HL-60 (cell line): ENCODE measurements around the gene FKTN.
A peak's percentile ranks its signal among the peaks of the same experiment; 100 is the strongest.

Experiments used
- DNase-seq, 2 experiments: peaks; one replicate each; pipeline ENCODE4 v3.0.0-alpha.2; 2010 to 2020; ENCODE audit warnings: low read depth in 1 of 2, low spot score in 1 of 2
- H3K27ac ChIP-seq: fragments of 250-450 bp; sonication (Bioruptor Pico); replicated peaks from 2 replicates; pipeline ENCODE4 v1.5.1; 2020; ENCODE audit warnings: mild to moderate bottlenecking, moderate library complexity
- H3K27me3 ChIP-seq: fragments of 250-450 bp; sonication (Bioruptor Pico); 2 replicates; pipeline ENCODE4 v1.5.1; 2021; ENCODE audit warnings: mild to moderate bottlenecking, moderate library complexity; ENCODE audit not compliant: insufficient read depth, poor library complexity, severe bottlenecking
- H3K4me3 ChIP-seq: replicated peaks from 2 replicates; pipeline ENCODE4 v1.5.1; 2011; ENCODE audit warnings: mild to moderate bottlenecking, control low read depth, low read length; ENCODE audit not compliant: insufficient read depth
- GABPA ChIP-seq: IDR thresholded peaks from 2 replicates; pipeline ENCODE4 v1.6.1; 2012; ENCODE audit warnings: low read depth
- POLR2AphosphoS5 ChIP-seq: IDR thresholded peaks from 2 replicates; pipeline ENCODE4 v1.6.1; 2012; ENCODE audit warnings: low read depth
- SPI1 ChIP-seq: IDR thresholded peaks from 2 replicates; pipeline ENCODE4 v1.6.1; 2012; ENCODE audit warnings: low read depth, mild to moderate bottlenecking, borderline replicate concordance
- TF ChIP-seq, protein P1 (sequence below): IDR thresholded peaks from 2 replicates; pipeline ENCODE4 v1.6.1; 2012; ENCODE audit warnings: low read depth; ENCODE audit not compliant: insufficient replicate concordance
- TF ChIP-seq, protein P2 (sequence below): IDR thresholded peaks from one replicate; pipeline ENCODE4 v1.5.1; 2011; ENCODE audit warnings: low read length, control low read depth, inconsistent platforms; ENCODE audit not compliant: insufficient read depth

Gene FKTN

DNA sequence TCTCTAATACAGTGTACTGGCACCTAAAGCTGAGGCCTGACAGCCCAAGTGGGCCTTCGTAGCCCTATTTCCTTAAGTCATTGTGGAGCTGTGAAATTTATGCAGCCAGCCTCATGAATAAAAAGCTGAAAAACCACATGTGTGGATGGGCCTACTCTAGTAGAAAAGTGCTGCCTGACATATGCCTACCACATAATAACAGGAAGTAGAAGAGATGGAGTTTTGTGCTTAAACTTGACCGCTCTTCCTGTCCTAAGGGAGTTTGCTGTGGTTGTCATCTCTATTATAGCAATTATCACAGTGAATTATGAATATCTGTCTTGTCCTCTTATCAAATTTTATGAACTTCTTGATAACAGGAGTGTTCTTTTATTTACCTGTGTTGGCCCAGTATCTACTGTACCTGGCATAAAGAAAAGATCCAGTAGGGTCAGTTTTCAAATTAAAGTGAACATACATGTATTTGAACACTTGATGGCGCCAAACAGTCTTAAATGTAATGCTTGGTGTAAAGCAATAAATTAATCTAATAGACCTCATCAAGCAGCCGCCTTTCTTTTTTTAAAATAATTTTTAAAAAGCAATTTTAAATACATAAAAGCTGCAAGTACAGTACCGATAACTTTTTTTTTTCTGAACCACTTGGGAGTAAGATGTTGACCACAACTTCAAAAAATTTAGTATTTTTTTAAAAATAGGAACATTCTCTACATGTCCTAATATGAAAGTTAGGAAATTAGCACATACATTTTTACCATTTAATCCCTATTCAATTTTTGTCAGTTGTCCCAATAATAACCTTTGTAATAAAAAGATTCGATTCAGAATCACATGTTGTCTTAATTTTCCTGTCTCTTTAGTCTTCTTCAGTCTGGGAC is 51.0 kb downstream of the FKTN start:
- Histone ChIP-seq H3K27me3 (no peaks in the 10 kb centered on the region), H3K27ac (no peak overlapping the region), H3K4me3 (no peak overlapping the region)
- TF ChIP-seq SPI1 (no peak), GABPA (no peak), POLR2AphosphoS5 (no peak)
- TF ChIP-seq, protein P1, sequence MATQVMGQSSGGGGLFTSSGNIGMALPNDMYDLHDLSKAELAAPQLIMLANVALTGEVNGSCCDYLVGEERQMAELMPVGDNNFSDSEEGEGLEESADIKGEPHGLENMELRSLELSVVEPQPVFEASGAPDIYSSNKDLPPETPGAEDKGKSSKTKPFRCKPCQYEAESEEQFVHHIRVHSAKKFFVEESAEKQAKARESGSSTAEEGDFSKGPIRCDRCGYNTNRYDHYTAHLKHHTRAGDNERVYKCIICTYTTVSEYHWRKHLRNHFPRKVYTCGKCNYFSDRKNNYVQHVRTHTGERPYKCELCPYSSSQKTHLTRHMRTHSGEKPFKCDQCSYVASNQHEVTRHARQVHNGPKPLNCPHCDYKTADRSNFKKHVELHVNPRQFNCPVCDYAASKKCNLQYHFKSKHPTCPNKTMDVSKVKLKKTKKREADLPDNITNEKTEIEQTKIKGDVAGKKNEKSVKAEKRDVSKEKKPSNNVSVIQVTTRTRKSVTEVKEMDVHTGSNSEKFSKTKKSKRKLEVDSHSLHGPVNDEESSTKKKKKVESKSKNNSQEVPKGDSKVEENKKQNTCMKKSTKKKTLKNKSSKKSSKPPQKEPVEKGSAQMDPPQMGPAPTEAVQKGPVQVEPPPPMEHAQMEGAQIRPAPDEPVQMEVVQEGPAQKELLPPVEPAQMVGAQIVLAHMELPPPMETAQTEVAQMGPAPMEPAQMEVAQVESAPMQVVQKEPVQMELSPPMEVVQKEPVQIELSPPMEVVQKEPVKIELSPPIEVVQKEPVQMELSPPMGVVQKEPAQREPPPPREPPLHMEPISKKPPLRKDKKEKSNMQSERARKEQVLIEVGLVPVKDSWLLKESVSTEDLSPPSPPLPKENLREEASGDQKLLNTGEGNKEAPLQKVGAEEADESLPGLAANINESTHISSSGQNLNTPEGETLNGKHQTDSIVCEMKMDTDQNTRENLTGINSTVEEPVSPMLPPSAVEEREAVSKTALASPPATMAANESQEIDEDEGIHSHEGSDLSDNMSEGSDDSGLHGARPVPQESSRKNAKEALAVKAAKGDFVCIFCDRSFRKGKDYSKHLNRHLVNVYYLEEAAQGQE: no peak
- TF ChIP-seq, protein P2, sequence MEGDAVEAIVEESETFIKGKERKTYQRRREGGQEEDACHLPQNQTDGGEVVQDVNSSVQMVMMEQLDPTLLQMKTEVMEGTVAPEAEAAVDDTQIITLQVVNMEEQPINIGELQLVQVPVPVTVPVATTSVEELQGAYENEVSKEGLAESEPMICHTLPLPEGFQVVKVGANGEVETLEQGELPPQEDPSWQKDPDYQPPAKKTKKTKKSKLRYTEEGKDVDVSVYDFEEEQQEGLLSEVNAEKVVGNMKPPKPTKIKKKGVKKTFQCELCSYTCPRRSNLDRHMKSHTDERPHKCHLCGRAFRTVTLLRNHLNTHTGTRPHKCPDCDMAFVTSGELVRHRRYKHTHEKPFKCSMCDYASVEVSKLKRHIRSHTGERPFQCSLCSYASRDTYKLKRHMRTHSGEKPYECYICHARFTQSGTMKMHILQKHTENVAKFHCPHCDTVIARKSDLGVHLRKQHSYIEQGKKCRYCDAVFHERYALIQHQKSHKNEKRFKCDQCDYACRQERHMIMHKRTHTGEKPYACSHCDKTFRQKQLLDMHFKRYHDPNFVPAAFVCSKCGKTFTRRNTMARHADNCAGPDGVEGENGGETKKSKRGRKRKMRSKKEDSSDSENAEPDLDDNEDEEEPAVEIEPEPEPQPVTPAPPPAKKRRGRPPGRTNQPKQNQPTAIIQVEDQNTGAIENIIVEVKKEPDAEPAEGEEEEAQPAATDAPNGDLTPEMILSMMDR: no peak
- DNase-seq: peak; percentile 11 to 13

DNA sequence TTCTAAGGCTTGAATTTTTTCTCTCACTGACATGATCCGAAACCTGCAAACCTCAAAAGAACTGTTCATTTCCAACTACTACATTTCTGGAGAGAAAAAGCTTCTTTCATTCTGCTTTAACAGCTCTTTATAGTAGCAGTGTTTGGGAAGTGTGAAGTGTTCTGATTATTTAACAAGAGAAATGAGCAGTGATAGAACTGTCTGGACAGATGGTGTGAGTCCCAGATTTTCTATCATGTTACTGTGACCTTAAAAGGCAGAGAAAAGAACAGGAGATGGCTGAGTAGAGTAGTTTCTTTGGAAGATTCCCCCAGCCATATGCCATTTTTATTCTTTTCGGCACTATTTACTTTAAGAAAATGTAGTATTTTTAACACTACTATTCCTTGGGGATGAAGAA is 63.1 kb downstream of the FKTN start:
- no peak for DNase-seq
- Histone ChIP-seq H3K27me3 (no peaks in the 10 kb centered on the region), H3K4me3 (no peak overlapping the region), H3K27ac (no peak overlapping the region)
- TF ChIP-seq, protein P2: no peak
- TF ChIP-seq GABPA (no peak), SPI1 (no peak)
- TF ChIP-seq, protein P1: no peak

DNA sequence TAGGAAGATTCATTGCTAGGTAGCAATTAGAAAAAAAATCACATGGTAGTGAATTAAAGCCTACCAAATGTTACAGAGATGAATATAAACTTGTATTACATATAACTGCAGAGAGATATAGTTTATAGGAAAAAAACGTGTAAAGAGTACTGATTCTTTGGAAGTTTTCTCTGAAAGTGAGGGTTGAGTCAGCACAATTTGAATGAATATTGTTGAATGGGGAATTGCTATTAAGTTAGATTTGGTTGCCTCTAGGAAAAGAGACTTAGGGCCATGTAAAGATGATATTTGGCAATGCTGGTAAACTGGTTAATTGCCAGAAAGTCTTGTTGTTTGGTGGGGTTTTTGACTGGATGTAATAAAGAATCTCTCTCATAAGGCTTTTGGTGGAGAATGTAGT is 67.2 kb downstream of the FKTN start:
- TF ChIP-seq POLR2AphosphoS5 (no peak), GABPA (no peak), SPI1 (no peak)
- TF ChIP-seq, protein P2: no peak
- TF ChIP-seq, protein P1: no peak

More for the DNA sequence above, 67.2 kb downstream of the FKTN start:
- H3K4me3 ChIP-seq: no peak overlapping the region
- no peak for DNase-seq
- H3K27me3 ChIP-seq: no peaks in the 10 kb centered on the region
- no peak overlapping the region for H3K27ac ChIP-seq
